Neuronal stem cell (in vitro differentiated cells): Measurements from ENCODE around the gene CMIP.

Experiments
- DNase-seq: peaks from one replicate; pipeline ENCODE4 v3.0.0-alpha.2; 2013; ENCODE audit warnings: low spot score
- H2AFZ ChIP-seq: one replicate; pipeline ENCODE4 v1.6.1; 2013; ENCODE audit warnings: mild to moderate bottlenecking, low read length, inconsistent platforms
- H2AK5ac ChIP-seq: 2 replicates; pipeline ENCODE4 v1.6.1; 2013; ENCODE audit warnings: low read depth, mild to moderate bottlenecking, inconsistent platforms, low read length, moderate library complexity, mixed read lengths
- H2BK120ac ChIP-seq: 2 replicates; pipeline ENCODE4 v1.6.1; 2013; ENCODE audit warnings: low read depth, mild to moderate bottlenecking, inconsistent platforms, low read length, moderate library complexity, mixed read lengths
- H2BK12ac ChIP-seq: one replicate; pipeline ENCODE4 v1.6.1; 2013; ENCODE audit warnings: low read length, inconsistent platforms
- H2BK15ac ChIP-seq: 2 replicates; pipeline ENCODE4 v1.6.1; 2013; ENCODE audit warnings: mild to moderate bottlenecking, low read length, inconsistent platforms, mixed read lengths
- H2BK5ac ChIP-seq: one replicate; pipeline ENCODE4 v1.6.1; 2013; ENCODE audit warnings: inconsistent platforms, mild to moderate bottlenecking, low read length, moderate library complexity
- H3K14ac ChIP-seq: one replicate; pipeline ENCODE4 v1.6.1; 2013; ENCODE audit warnings: low read length, inconsistent platforms
- H3K18ac ChIP-seq: 2 replicates; pipeline ENCODE4 v1.6.1; 2013; ENCODE audit warnings: low read length, inconsistent platforms
- H3K23ac ChIP-seq: 2 replicates; pipeline ENCODE4 v1.6.1; 2013; ENCODE audit warnings: low read depth, mild to moderate bottlenecking, mixed read lengths, low read length, inconsistent platforms; ENCODE audit not compliant: poor library complexity
- H3K27ac ChIP-seq: replicated peaks from 3 replicates; pipeline ENCODE4 v1.5.1; 2013; ENCODE audit warnings: low read length, inconsistent platforms
- H3K27me3 ChIP-seq, 3 experiments: 2 replicates each; pipeline ENCODE4 v1.6.1; 2013; ENCODE audit warnings: low read length in 3 of 3, mild to moderate bottlenecking in 2 of 3, inconsistent platforms in 1 of 3, low read depth in 1 of 3, mixed read lengths in 1 of 3, moderate library complexity in 1 of 3; ENCODE audit not compliant: control insufficient read depth in 3 of 3, insufficient read depth in 3 of 3
- H3K36me3 ChIP-seq, 2 donors: replicated peaks in 1 of 2; 2 replicates each; pipeline ENCODE4 v1.6.1; 2013; ENCODE audit warnings: low read length in 2 of 2; ENCODE audit not compliant: control insufficient read depth in 2 of 2, insufficient read depth in 2 of 2
- H3K4ac ChIP-seq: 2 replicates; pipeline ENCODE4 v1.6.1; 2013; ENCODE audit warnings: inconsistent platforms, mild to moderate bottlenecking, low read length, moderate library complexity
- H3K4me1 ChIP-seq, 2 donors: 1 replicate in 1 of 2; 2 replicates in 1 of 2; pipeline ENCODE4 v1.6.1; 2013; ENCODE audit warnings: low read length in 2 of 2, low read depth in 1 of 2; ENCODE audit not compliant: control insufficient read depth in 2 of 2, insufficient read depth in 1 of 2
- H3K4me2 ChIP-seq: one replicate; pipeline ENCODE4 v1.6.1; 2013; ENCODE audit warnings: mild to moderate bottlenecking, low read length, inconsistent platforms; ENCODE audit not compliant: insufficient read depth, poor library complexity, severe bottlenecking
- H3K4me3 ChIP-seq, 2 donors: 2 replicates each; pipeline ENCODE4 v1.5.1; 2013; ENCODE audit warnings: low read length in 2 of 2, mild to moderate bottlenecking in 2 of 2, inconsistent platforms in 1 of 2, moderate library complexity in 1 of 2
- H3K79me1 ChIP-seq: one replicate; pipeline ENCODE4 v1.6.1; 2013; ENCODE audit warnings: low read depth, mild to moderate bottlenecking, inconsistent platforms, low read length, moderate library complexity
- H3K9ac ChIP-seq: one replicate; pipeline ENCODE4 v1.6.1; 2013; ENCODE audit warnings: mild to moderate bottlenecking, low read depth, low read length, inconsistent platforms; ENCODE audit not compliant: poor library complexity
- H3K9me3 ChIP-seq, 2 donors: replicated peaks in 1 of 2; 2 replicates each; pipeline versions ENCODE3 to v1.6.1; 2013; ENCODE audit warnings: low read length in 2 of 2, mild to moderate bottlenecking in 2 of 2, inconsistent platforms in 1 of 2, low read depth in 1 of 2, mixed read lengths in 1 of 2, moderate library complexity in 1 of 2; ENCODE audit not compliant: control insufficient read depth in 2 of 2, insufficient read depth in 1 of 2
- H4K8ac ChIP-seq: one replicate; pipeline ENCODE4 v1.6.1; 2013; ENCODE audit warnings: low read depth, mild to moderate bottlenecking, inconsistent platforms, low read length, moderate library complexity
- H4K91ac ChIP-seq: one replicate; pipeline ENCODE4 v1.6.1; 2013; ENCODE audit warnings: low read length, low read depth, mild to moderate bottlenecking, inconsistent platforms; ENCODE audit not compliant: poor library complexity
- WGBS, 2 donors: extraction: QIAGEN DNeasy Blood & Tissue Kit; methylation state at CpG; one replicate each; pipeline ENCODE4 v1.1.7; 2013; ENCODE audit warnings: missing lambda C conversion rate in 2 of 2, mixed read lengths in 1 of 2; ENCODE audit not compliant: insufficient read length in 2 of 2, insufficient replicate concordance in 1 of 2; ENCODE audit errors: extremely low coverage in 2 of 2; 5-methylcytosine and 5-hydroxymethylcytosine counted together

The CMIP gene

DNA sequence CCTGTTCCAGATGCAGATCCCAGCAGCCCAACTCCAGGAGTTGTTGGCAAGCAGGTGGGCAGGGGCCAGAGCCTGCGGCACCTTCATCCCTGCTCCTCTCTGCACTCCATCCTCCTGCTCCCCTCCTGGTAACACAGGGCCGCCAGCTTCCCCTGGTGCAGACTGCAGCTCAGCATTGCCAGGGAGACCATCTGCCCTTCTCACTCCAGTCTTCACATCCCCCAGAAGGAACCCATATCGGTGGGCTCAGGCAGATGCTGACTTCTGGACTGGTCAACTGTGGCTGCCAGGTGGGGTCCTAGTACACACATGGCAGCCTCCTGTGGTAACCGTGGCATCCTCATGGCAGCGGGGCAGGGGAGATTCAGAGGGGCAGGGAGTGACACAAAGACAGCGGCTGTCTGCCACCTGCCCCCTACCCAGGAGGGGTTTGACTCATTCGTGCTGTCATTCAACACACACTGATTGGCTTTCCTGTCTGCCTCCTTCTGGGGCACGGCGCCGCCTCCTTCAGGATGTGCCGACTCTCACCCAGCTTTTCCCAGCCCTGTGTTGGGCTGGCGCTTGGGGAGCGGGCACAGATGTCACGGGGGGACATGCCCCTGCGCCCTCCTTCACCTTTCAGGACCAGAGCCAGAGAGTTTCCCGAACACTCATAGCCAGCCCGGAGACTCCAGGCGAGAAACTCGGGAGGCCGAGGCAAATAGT, 120.9 kb downstream of the CMIP start:
- no peak overlapping the region for H2AFZ ChIP-seq
- H3K4me2 ChIP-seq, result no peak overlapping the region
- peaks cover 2 to 5% of the 10 kb centered on the region in 2 donors for H3K4me1 ChIP-seq
- H3K27me3 ChIP-seq, result no peaks in the 10 kb centered on the region
- H2AK5ac ChIP-seq, result no peak overlapping the region
- H3K18ac ChIP-seq, result no peak overlapping the region
- H3K27ac ChIP-seq, result no peak overlapping the region
- H2BK120ac ChIP-seq, result no peak overlapping the region
- peaks cover 4% of the 10 kb centered on the region for H3K79me1 ChIP-seq
- no peak for DNase-seq
- no peak overlapping the region for H3K4me3 ChIP-seq
- H4K91ac ChIP-seq, result no peak overlapping the region
- H3K23ac ChIP-seq, result no peak overlapping the region
- no peak overlapping the region for H2BK12ac ChIP-seq
- no peak overlapping the region for H3K9ac ChIP-seq
- H3K9me3 ChIP-seq, result no peaks in the 10 kb centered on the region
- H3K4ac ChIP-seq, result no peak overlapping the region
- H3K36me3 ChIP-seq, result no peaks in the 10 kb centered on the region
- no peak overlapping the region for H2BK15ac ChIP-seq
- H4K8ac ChIP-seq, result no peak overlapping the region
- no CpG with 5 or more reads among the region's 20 CpGs for WGBS, 2 donors
- H2BK5ac ChIP-seq, result no peak overlapping the region
- no peak overlapping the region for H3K14ac ChIP-seq

DNA sequence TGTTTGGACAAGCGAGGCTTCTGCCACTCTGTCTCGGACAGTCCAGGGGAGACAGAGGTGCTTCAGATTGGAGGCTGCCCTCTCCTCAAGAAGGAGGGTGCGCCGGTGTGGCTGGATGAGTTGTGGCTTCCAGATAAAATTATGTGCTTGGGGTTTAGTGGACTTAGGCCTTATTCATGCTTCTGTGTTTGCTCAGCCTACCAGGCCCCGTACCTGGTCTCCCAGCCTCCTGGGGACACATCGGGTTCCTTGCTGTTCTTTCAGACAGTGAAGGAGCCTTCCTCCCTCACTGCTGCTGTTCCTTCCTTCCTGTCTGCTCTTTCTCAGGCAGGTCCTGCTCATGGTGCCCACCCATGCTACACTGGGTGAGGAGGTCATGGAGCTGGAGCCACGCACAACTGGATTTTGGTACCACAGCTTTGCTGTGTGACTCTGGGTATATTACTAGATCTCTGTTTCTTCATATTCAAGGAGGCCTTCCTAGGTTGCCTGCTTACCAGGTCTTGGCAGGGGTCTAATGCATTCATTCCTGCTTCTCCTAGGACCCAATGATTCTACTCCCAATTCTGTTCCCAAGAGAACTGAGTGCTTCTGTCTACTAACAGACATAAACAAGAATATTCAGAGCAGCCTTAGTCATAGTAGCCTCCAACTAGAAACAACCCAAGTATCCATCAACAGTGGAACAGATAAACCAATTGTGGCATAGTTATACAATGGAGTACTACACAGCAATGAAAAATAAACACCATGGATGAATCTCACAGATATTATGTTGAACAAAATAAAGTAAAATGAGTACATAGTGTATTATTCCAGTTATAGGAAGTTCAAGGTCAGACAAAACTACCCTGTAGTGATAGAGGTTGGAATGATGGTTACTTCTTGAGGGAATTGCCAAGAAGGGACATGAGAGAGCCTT, 121.7 kb downstream of the CMIP start:
- no peak for DNase-seq
- Histone ChIP-seq H3K14ac (no peak overlapping the region), H3K4me3 (no peak overlapping the region), H3K4ac (no peak overlapping the region), H3K4me2 (no peak overlapping the region), H3K9ac (no peak overlapping the region), H2BK12ac (no peak overlapping the region), H3K23ac (no peak overlapping the region), H4K8ac (no peak overlapping the region), H2AK5ac (no peak overlapping the region), H2BK5ac (no peak overlapping the region), H3K9me3 (no peaks in the 10 kb centered on the region), H3K36me3 (no peaks in the 10 kb centered on the region), H3K4me1 (peaks cover 2 to 5% of the 10 kb centered on the region in 2 donors), H2AFZ (no peak overlapping the region), H2BK120ac (no peak overlapping the region), H3K27me3 (no peaks in the 10 kb centered on the region), H3K79me1 (peaks cover 4% of the 10 kb centered on the region), H3K27ac (no peak overlapping the region), H4K91ac (no peak overlapping the region), H3K18ac (no peak overlapping the region), H2BK15ac (no peak overlapping the region)
- WGBS, 2 donors, result no CpG with 5 or more reads among the region's 7 CpGs

DNA sequence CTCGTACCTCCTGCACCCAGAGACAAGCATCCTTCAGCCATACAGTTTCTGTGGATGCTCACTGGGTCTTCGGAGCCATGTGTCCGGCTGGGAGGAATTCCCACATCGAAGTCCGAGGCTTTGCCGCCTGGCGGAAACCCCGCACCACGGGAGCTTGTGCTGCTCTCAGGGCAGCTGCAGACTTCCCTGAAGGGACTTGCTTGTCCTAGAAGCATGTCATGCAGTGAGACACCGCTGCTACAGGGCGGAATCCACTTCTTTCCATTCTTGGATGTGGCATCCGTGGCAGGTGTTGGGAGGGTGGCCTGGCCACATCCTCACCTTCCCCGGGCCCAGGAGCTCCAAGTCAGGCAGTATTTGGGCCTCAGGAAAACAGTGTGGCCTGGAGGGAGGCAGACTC, 122.5 kb downstream of the CMIP start:
- WGBS, 2 donors, result no CpG with 5 or more reads among the region's 13 CpGs
- no peak overlapping the region for H3K27ac ChIP-seq
- no peak overlapping the region for H3K4me2 ChIP-seq
- H2BK5ac ChIP-seq, result no peak overlapping the region
- H2AK5ac ChIP-seq, result no peak overlapping the region
- no peaks in the 10 kb centered on the region for H3K27me3 ChIP-seq
- peak overlapping the region; percentile 17 for H3K14ac ChIP-seq
- H3K4ac ChIP-seq, result no peak overlapping the region
- H4K91ac ChIP-seq, result no peak overlapping the region
- H2BK15ac ChIP-seq, result no peak overlapping the region
- no peaks in the 10 kb centered on the region for H3K36me3 ChIP-seq
- no peak overlapping the region for H3K9ac ChIP-seq
- no peak overlapping the region for H3K18ac ChIP-seq
- H2AFZ ChIP-seq, result no peak overlapping the region
- DNase-seq, result no peak
- H3K4me1 ChIP-seq, result peaks cover 4 to 5% of the 10 kb centered on the region in 2 donors
- no peak overlapping the region for H3K23ac ChIP-seq
- H3K9me3 ChIP-seq, result no peaks in the 10 kb centered on the region
- H3K79me1 ChIP-seq, result peaks cover 4% of the 10 kb centered on the region
- H3K4me3 ChIP-seq, result no peak overlapping the region
- H4K8ac ChIP-seq, result no peak overlapping the region
- no peak overlapping the region for H2BK120ac ChIP-seq
- H2BK12ac ChIP-seq, result no peak overlapping the region
